AG09319 (cell line): ENCODE results near the gene MAML1.

Source experiments
- DNase-seq: peaks from one replicate; pipeline ENCODE4 v3.0.0-alpha.2; 2010; ENCODE audit warnings: low read depth; ENCODE audit errors: extremely low read depth
- TF ChIP-seq, protein P1 (sequence below): IDR thresholded peaks from 2 replicates; pipeline ENCODE4 v1.5.1; 2011; ENCODE audit warnings: low read depth, mild to moderate bottlenecking, inconsistent platforms, low read length, moderate library complexity

The MAML1 gene

DNA sequence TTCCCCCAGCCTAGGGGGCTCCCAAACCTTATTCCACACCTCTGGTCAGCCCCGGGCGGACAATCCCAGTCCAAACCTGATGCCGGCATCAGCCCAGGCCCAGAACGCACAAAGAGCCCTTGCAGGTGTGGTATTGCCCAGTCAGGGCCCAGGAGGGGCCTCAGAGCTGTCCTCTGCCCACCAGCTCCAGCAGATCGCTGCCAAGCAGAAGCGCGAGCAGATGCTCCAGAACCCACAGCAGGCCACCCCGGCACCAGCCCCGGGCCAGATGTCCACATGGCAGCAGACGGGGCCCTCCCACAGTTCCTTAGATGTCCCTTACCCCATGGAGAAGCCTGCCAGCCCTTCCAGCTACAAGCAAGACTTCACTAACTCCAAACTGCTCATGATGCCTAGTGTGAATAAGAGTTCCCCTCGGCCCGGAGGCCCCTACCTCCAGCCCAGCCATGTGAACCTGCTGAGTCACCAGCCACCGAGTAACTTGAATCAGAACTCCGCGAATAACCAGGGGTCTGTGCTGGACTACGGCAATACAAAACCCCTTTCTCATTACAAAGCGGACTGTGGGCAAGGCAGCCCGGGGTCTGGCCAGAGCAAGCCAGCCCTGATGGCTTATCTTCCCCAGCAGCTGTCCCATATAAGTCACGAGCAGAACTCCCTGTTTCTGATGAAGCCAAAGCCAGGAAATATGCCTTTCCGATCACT is 33.6 kb downstream of the MAML1 start:
- TF ChIP-seq, protein P1, sequence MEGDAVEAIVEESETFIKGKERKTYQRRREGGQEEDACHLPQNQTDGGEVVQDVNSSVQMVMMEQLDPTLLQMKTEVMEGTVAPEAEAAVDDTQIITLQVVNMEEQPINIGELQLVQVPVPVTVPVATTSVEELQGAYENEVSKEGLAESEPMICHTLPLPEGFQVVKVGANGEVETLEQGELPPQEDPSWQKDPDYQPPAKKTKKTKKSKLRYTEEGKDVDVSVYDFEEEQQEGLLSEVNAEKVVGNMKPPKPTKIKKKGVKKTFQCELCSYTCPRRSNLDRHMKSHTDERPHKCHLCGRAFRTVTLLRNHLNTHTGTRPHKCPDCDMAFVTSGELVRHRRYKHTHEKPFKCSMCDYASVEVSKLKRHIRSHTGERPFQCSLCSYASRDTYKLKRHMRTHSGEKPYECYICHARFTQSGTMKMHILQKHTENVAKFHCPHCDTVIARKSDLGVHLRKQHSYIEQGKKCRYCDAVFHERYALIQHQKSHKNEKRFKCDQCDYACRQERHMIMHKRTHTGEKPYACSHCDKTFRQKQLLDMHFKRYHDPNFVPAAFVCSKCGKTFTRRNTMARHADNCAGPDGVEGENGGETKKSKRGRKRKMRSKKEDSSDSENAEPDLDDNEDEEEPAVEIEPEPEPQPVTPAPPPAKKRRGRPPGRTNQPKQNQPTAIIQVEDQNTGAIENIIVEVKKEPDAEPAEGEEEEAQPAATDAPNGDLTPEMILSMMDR, result no peak
- no peak for DNase-seq

DNA sequence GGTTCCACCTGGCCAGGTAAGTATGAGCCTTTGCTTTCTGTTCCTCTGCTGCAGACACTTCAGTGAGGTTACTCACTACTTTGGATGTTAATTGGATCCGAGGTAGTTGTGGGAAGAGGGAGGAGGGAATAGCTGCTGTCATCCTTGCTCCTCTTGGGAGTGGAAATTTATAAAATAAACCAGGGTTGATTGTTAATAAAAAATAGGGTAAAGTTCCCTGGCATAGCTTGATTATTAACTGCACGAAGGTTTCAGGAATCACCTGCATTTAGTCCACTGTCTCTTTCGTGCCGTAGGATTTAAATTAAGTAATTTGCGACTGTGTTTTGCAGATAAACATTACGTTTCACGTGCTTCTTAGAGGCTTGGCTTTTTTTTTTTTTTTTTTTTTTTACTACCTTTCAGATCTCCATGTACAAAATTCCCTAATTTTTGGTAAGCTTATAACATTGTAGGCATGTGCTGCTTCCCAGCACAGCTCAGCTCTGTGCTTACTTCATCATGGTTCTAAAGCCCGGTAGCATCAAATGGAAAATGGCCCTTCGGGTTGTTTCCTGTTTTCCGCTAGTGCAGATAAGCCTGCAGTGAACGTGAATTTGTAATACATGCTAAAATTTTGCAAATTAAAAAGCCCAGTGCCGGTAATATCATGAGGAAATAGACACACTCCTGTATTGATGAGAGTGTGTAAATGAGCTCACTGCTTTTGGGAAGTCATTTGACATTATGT is 34.3 kb downstream of the MAML1 start:
- no peak for DNase-seq
- TF ChIP-seq, protein P1, result no peak

DNA sequence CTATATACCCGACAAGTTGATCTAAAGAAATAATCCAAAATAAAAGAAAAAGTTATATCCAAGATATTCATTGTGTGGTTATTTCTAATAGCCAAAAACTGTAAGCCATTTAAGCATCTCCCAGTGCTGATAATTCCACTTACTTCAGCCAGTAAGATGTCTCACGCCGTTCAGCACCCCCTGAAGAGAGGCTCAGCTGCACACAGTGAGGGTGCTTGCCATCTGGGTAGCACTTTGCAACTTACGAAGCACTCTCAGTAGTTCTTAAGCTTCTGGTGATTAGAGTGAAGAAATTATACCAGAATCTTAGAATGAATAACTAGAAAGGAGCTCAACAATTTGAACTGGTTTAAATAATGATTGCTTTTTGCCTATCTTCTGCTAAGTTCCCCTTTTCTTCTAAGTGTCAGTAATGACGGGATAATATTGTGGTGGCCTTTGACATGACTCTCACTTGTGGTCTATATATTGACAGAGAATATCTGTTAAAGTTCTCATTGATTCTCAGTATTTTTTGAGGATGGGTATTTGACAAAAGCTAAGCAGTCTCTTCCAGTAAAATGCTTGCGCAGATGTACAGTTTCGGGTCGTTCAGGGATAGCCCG is 35.0 kb downstream of the MAML1 start:
- TF ChIP-seq, protein P1, result no peak
- no peak for DNase-seq

DNA sequence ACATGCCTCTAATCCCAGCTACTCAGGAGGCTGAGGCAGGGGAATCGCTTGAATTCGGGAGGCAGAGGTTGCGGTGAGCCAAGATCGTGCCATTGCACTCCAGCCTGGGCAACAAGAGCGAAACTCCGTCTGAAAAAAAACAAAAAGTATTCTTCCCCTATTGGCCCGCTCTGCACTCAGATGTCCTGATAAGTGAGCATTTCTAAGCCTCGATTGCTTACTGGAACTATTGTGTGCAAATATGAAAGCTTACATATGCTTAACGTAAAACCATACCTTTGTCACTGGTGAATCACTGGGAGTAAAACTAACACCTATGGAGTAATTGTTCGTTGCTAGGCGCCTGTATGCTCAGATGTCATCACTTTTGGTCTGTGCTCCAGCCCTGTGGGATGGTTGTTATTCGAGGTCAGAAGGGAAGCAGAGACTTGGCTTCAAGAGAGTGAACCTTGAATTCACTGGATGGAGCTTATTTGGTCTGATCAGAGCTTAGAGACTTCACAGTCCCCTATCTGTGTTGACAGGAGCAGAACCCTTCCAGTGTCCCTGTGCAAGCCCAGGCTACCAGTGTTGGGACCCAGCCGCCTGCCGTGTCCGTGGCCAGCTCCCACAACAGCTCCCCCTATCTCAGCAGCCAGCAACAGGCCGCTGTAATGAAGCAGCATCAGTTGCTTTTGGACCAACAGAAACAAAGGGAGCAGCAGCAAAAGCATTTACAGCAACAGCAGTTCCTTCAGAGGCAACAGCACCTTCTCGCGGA is 35.9 kb downstream of the MAML1 start:
- TF ChIP-seq, protein P1, result no peak
- no peak for DNase-seq

DNA sequence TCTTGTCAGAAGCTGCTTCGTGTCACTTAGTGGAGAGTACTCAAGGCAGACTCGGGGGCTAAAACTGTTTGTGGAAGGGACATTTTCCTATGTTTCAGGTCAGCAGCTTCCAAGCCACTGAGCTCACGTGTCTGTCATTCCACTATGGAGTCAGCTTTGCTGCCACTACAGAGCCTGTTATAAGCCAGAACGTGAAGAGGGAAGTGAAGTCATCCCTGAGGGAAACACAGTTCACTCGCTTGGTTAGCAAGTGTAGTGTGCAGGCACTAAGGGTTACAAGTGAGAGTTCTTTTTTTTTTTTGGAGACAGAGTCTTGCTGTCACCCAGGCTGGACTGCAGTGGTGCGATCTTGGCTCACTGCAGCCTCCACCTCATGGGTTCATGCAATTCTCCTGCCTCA is 36.6 kb downstream of the MAML1 start:
- DNase-seq, result no peak
- TF ChIP-seq, protein P1, result no peak

DNA sequence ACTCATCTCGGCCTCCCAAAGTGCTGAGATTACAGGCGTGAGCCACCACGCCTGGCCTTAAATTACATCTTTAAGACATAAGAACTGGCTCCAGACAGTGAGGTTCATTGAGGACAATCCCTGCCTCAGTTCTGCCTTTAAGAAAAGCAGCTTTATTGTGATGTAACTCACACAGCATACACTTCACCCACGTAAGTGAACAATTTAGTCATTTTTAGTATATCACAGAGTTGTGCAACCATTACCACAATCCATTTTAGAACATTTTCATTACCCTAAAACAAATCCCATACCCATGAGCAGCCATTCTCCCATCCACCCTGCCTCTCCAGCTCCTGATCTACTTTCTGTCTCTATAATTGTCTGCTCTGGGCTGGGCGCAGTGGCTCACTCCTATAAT is 37.2 kb downstream of the MAML1 start:
- TF ChIP-seq, protein P1, result no peak
- DNase-seq, result no peak
